H1 (cell line): ENCODE results near the gene RAMACL. TPM values are rescaled to one million over a fixed set of nuclear protein-coding genes. Genes with fewer than 3 reads are reported as not detected.

ENCODE experiments used
- CTBP2 ChIP-seq: IDR thresholded peaks from 2 replicates; pipeline ENCODE4 v1.7.0; 2011; ENCODE audit warnings: borderline replicate concordance, mild to moderate bottlenecking, moderate library complexity, mixed read lengths, low read length; ENCODE audit not compliant: insufficient read depth, insufficient read length
- EP300 ChIP-seq, 2 experiments: IDR thresholded peaks; 1 replicate in 1 of 2; 2 replicates in 1 of 2; pipeline ENCODE4 v1.6.1; 2011 to 2012; ENCODE audit warnings: low read depth in 2 of 2, low read length in 2 of 2, mild to moderate bottlenecking in 2 of 2, borderline replicate concordance in 1 of 2, inconsistent platforms in 1 of 2, moderate library complexity in 1 of 2
- GTF2F1 ChIP-seq: IDR thresholded peaks from 2 replicates; pipeline ENCODE4 v1.6.1; 2012; ENCODE audit warnings: low read depth, low read length, improper control_type of control experiment, borderline replicate concordance
- HDAC6 ChIP-seq: IDR thresholded peaks from one replicate; pipeline ENCODE4 v1.7.1; 2012; ENCODE audit warnings: low read depth, mild to moderate bottlenecking, inconsistent platforms, low read length, moderate library complexity
- MAFK ChIP-seq: IDR thresholded peaks from 2 replicates; pipeline ENCODE4 v1.6.1; 2012; ENCODE audit warnings: low read depth, mild to moderate bottlenecking, improper control_type of control experiment, low read length
- RNF2 ChIP-seq: fragments of 200-900, 300-1000 bp; sonication (generic); IDR thresholded peaks from 2 replicates; pipeline ENCODE4 v1.7.1; 2016; ENCODE audit warnings: borderline replicate concordance, low read depth, mild to moderate bottlenecking, antibody characterized with exemption, low read length; ENCODE audit not compliant: poor library complexity, severe bottlenecking; ENCODE audit errors: missing control alignments
- SP2 ChIP-seq: IDR thresholded peaks from 2 replicates; pipeline ENCODE4 v1.6.1; 2012; ENCODE audit warnings: mild to moderate bottlenecking, low read length, inconsistent platforms
- polyA plus RNA-seq, 7 experiments: library from polyadenylated mRNA; depleted of rRNA in 3 of 7; stranded (reverse) in 5 of 7; unstranded in 2 of 7; fragments of >200 nt in 5 of 7; fragments of 200-250 nt in 2 of 7; gene quantifications; 1 replicate in 5 of 7; 2 replicates in 1 of 7; 4 replicates in 1 of 7; pipeline versions ENCODE4 v1.2.1 to v1.2.3, GENCODE V29; 2011 to 2013; ENCODE audit warnings: missing spikeins in 2 of 7, mixed read lengths in 2 of 7
- total RNA-seq: library from RNA; stranded (reverse); fragmentation: NEBNext Ultra II Directional; extraction: Animal tissue kit (Norgen Biotek cat#: 25700); gene quantifications from 2 replicates; pipeline ENCODE4 v1.2.1, GENCODE V29; 2021
- TF ChIP-seq, protein P1 (sequence below): IDR thresholded peaks from 2 replicates; pipeline ENCODE4 v1.6.1; 2012; ENCODE audit warnings: inconsistent platforms

Gene RAMACL
- total and polyA plus RNA-seq, 2 of the 8 experiments (the other 6 are each of a cell fraction or from before 2014, with no cell fraction given): 0.23 to 0.97 TPM

DNA sequence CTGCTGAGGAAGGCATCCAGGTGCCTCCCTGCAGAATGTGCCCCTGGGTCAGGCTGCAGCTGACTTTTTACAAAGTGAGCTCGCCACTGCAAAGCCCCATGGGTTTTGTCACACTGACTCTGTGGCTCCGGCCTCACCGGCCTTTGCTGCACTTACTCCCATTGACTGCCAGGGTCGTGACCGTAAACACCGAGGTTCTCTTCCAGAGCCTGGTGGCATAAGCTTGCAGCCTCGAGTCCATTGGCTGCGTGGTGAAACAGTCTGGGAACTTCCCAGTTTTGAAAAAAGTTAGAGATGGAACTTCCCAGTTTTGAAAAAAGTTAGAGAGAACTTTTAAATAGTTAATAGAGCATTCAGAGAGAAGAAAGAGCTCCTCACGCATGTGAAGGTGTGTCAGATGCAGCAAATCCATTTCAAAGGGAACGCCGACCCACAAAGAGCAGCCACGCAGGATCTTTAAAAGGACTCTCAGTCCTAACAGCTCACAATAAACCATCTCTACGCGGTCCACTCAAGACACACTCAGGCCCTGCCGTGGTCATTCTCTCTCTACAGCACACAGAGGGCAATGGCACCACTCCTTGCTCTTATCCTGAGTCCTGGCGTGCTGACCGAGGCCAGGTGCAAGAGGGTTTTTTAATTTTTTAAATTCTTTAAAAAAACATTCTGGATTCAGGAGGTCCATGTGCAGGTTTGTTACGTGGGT, 12.8 kb downstream of the RAMACL start (continued):
- no peak for TF ChIP-seq SP2
- no peak for TF ChIP-seq EP300 (IDR thresholded peaks at IDR 0.05; ENCODE audit: borderline replicate concordance in 1 of 2, low read depth in 2 of 2, low read length in 2 of 2)
- no peak for TF ChIP-seq CTBP2
- TF ChIP-seq GTF2F1: no peak
- no peak for TF ChIP-seq MAFK
- no peak for TF ChIP-seq HDAC6
- no peak for TF ChIP-seq RNF2
- TF ChIP-seq, protein P1, sequence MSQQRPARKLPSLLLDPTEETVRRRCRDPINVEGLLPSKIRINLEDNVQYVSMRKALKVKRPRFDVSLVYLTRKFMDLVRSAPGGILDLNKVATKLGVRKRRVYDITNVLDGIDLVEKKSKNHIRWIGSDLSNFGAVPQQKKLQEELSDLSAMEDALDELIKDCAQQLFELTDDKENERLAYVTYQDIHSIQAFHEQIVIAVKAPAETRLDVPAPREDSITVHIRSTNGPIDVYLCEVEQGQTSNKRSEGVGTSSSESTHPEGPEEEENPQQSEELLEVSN: no peak
- TF ChIP-seq, all 59 proteins: peak for 0
